HG02588 (cell line): ENCODE measurements around the gene PRR20G.

Source experiments
- ATAC-seq: cut with Tn5 transposase; IDR thresholded peaks from one replicate; pipeline ENCODE4 v1.9.1; 2021; ENCODE audit warnings: mild to moderate bottlenecking, moderate library complexity; ENCODE audit not compliant: unreplicated experiment

The PRR20G gene

GRCh38 chr3:127235706-127236105 lies 52.1 kb downstream of the PRR20G start:
- no peak for ATAC-seq

- ATAC-seq = no peak
Measured at GRCh38 chr3:127234778-127235177, 53.1 kb downstream of the PRR20G start.
